MCF 10A (cell line): ENCODE measurements around the gene DSCAML1. TPM values are rescaled to one million over a fixed set of nuclear protein-coding genes. Genes with fewer than 3 reads are reported as not detected.

Source experiments
- BruUV-seq: library from RNA; stranded (reverse); fragments of 400-500 nt; replicated peaks from 2 replicates; lab custom pipeline; 2021; lab: Mats Ljungman, UMichigan
- CTCF ChIA-PET: fragments of 300-600 bp; sonication (Branson Sonifier 250); formaldehyde crosslinking; extraction: SDS; loops from one replicate; lab custom pipeline; 2021; ENCODE audit warnings: antibody characterized with exemption, inconsistent platforms; lab: Yijun Ruan, JAX
- POLR2A ChIA-PET: fragments of 300-600, 350-650 bp; sonication (Branson Sonifier 250); formaldehyde crosslinking; extraction: SDS; loops from one replicate; lab custom pipeline; 2020; ENCODE audit warnings: antibody characterized with exemption, inconsistent platforms; lab: Yijun Ruan, JAX
- DNase-seq: peaks from one replicate; pipeline ENCODE4 v3.0.0-alpha.2; 2018; ENCODE audit not compliant: unreplicated experiment
- H3K27ac Mint-ChIP-seq: one replicate; pipeline ENCODE4 v1.8.0; 2022; ENCODE audit warnings: mild to moderate bottlenecking, low read depth, mixed read lengths; ENCODE audit not compliant: unreplicated experiment
- H3K27me3 Mint-ChIP-seq: one replicate; pipeline ENCODE4 v1.8.0; 2022; ENCODE audit warnings: mixed read lengths; ENCODE audit not compliant: insufficient read depth, unreplicated experiment
- H3K36me3 Mint-ChIP-seq: one replicate; pipeline ENCODE4 v1.8.0; 2022; ENCODE audit warnings: mild to moderate bottlenecking, moderate library complexity, mixed read lengths; ENCODE audit not compliant: insufficient read depth, unreplicated experiment
- H3K4me1 Mint-ChIP-seq: one replicate; pipeline ENCODE4 v1.8.0; 2022; ENCODE audit warnings: mixed read lengths; ENCODE audit not compliant: insufficient read depth, unreplicated experiment
- H3K4me3 Mint-ChIP-seq: one replicate; pipeline ENCODE4 v1.8.0; 2022; ENCODE audit warnings: mild to moderate bottlenecking, moderate library complexity, mixed read lengths; ENCODE audit not compliant: unreplicated experiment
- H3K9me3 Mint-ChIP-seq: one replicate; pipeline ENCODE4 v1.8.0; 2022; ENCODE audit warnings: mixed read lengths; ENCODE audit not compliant: unreplicated experiment
- intact Hi-C: fragments of 100-400 bp; cut with micrococcal nuclease; formaldehyde crosslinking; loops from 2 replicates; pipeline ENCODE4 v1.14.1; 2022
- total RNA-seq: library from RNA; stranded (reverse); gene quantifications from 2 replicates; pipeline ENCODE4 v1.2.3, GENCODE V29; 2022
- TF ChIP-seq, protein P1 (sequence below): fragments of 200-600 bp; IDR thresholded peaks from one replicate; pipeline ENCODE4 v1.8.0; 2022; ENCODE audit warnings: antibody characterized with exemption, mild to moderate bottlenecking; ENCODE audit not compliant: unreplicated experiment

The DSCAML1 gene
- total RNA-seq, 1 experiment from 2014 or later, result not detected

DNA sequence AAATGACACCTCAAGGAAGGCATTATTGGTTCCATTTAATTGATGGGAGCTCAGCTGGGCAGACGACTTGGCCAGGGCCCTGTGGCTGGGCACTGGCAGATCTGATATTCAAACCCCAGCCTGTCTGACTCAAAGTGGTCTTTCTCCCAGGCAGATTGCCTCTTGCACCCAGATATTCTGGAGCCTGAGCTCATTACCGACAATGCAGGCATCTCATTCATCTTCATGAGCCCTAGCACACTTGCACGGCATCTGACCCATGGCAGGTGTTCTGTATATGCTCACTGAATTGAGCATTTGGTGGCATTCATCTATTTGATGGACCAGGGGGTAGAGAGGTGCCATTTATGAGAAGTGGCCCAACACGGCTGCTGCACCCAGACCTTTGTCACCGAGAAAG is 193.1 kb downstream of the DSCAML1 start:
- Mint-ChIP-seq H3K27me3 (peaks cover 63% of the 10 kb centered on the region), H3K4me1 (no peaks in the 10 kb centered on the region), H3K9me3 (no peaks in the 10 kb centered on the region), H3K27ac (no peak overlapping the region), H3K4me3 (no peak overlapping the region), H3K36me3 (no peaks in the 10 kb centered on the region)
- TF ChIP-seq, protein P1, sequence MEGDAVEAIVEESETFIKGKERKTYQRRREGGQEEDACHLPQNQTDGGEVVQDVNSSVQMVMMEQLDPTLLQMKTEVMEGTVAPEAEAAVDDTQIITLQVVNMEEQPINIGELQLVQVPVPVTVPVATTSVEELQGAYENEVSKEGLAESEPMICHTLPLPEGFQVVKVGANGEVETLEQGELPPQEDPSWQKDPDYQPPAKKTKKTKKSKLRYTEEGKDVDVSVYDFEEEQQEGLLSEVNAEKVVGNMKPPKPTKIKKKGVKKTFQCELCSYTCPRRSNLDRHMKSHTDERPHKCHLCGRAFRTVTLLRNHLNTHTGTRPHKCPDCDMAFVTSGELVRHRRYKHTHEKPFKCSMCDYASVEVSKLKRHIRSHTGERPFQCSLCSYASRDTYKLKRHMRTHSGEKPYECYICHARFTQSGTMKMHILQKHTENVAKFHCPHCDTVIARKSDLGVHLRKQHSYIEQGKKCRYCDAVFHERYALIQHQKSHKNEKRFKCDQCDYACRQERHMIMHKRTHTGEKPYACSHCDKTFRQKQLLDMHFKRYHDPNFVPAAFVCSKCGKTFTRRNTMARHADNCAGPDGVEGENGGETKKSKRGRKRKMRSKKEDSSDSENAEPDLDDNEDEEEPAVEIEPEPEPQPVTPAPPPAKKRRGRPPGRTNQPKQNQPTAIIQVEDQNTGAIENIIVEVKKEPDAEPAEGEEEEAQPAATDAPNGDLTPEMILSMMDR, result no peak
- ChIA-PET POLR2A (no interaction called here), CTCF (interaction anchor here (0.7 to 1.6 kb wide), 2 partner anchors 88 to 178 kb away, joined by 3 to 6 read pairs; no protein-coding TSS in a partner anchor)
- no peak for DNase-seq
- intact Hi-C loops, result no loop called here
- no TSS peak for BruUV-seq

DNA sequence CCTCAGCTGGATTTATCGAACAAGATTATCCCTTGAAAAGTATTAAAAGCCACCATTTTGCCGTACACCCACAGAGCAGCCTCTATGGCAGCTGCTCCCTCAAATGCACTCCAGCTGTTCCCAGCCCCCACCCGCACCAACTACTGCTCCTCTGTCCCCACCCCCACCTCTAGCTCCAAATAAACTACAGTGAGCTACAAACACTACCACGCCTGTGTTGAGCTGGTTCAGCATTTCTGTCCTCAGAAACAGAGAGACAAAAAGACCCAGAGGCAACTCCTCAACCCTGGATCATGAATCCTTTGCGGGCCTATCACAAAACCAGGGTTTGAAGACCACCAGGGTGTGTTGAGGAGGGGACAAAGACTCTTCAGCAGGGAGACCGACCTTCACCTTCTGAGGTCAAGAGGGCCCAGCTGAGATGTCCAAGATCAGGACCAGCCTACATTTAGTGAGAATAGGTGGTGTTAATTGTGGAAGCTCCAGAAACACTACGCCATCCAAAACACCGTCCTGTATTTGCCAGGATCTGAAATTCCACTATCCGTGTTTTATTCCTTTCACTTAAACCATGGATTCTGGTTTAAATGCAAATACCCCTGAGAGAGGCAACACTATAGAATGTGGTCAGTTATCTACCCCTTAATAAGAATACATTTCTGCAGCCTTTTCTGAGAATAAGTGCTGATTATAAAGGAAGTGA is 195.9 kb downstream of the DSCAML1 start:
- no peak overlapping the region for H3K4me3 Mint-ChIP-seq
- DNase-seq, result no peak
- ChIA-PET POLR2A (no interaction called here), CTCF (no interaction called here)
- peaks cover 50% of the 10 kb centered on the region for H3K27me3 Mint-ChIP-seq
- TF ChIP-seq, protein P1, result no peak
- H3K27ac Mint-ChIP-seq, result no peak overlapping the region
- no peaks in the 10 kb centered on the region for H3K4me1 Mint-ChIP-seq
- intact Hi-C loops, result no loop called here
- no TSS peak for BruUV-seq
- H3K36me3 Mint-ChIP-seq, result no peaks in the 10 kb centered on the region
- no peaks in the 10 kb centered on the region for H3K9me3 Mint-ChIP-seq

DNA sequence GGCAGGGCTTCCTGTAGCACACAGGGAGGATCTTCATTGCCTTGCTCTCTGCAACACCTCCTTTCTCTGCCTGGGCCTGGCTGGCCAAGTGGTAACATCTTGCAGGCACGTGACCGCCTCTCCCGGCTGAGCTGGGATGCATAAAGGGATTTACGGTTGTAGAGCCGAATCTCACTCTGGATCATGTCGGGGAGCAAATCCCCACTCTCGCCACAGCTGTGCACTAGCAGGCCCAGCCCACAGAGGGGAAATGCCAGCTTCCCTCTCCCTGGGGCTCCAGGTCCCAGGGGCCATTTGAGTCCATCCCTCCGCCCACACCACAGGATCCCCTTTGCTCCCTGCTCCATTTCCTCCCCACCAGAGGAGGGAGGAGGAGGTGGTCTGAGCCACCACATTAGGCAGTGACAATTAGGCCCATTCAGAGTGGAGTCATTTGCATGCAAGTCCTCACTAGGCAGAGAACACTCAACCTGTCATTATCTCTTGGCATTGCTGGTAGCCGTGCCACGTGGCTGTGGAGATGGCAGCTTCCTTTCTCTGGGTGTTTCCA is 196.7 kb downstream of the DSCAML1 start:
- Mint-ChIP-seq H3K36me3 (no peaks in the 10 kb centered on the region), H3K27me3 (peaks cover 49% of the 10 kb centered on the region), H3K27ac (no peak overlapping the region), H3K9me3 (no peaks in the 10 kb centered on the region), H3K4me3 (no peak overlapping the region), H3K4me1 (no peaks in the 10 kb centered on the region)
- intact Hi-C loops, result no loop called here
- POLR2A ChIA-PET, result no interaction called here
- BruUV-seq, result no TSS peak
- TF ChIP-seq, protein P1, result no peak
- CTCF ChIA-PET, result interaction anchor here (0.7 kb wide), 1 partner anchor 9 kb away, joined by 3 read pairs; no protein-coding TSS in a partner anchor
- DNase-seq, result no peak

DNA sequence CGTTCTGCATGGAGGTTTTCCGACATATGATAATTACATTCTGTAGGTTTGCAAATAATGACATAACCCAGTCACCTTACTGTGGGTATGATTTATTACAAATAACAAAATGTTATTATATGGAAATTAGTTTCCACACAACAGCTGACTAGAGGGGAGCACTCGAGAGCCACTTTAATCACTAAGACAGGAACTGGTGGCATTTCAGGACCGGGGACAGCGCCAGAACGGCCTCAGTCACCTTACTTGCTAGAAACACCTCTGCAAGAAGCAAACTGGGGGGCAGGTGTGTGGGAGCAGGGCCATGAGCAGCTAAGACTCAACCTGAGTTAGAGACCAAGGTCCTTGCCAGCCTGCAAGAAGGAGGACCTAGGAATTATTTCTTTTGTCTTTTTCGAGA is 199.9 kb downstream of the DSCAML1 start:
- ChIA-PET CTCF (interaction anchor here (0.7 kb wide), 1 partner anchor 220 kb away, joined by 3 read pairs; no protein-coding TSS in a partner anchor), POLR2A (no interaction called here)
- Mint-ChIP-seq H3K4me1 (no peaks in the 10 kb centered on the region), H3K27me3 (peaks cover 48% of the 10 kb centered on the region), H3K9me3 (no peaks in the 10 kb centered on the region), H3K36me3 (no peaks in the 10 kb centered on the region), H3K4me3 (no peak overlapping the region), H3K27ac (no peak overlapping the region)
- BruUV-seq, result no TSS peak
- TF ChIP-seq, protein P1, result no peak
- peak; percentile 54 for DNase-seq
- intact Hi-C loops, result no loop called here
